Ectodermal cell (in vitro differentiated cells): ENCODE data around the gene NFKB2.
A peak's percentile ranks its signal among the peaks of the same experiment; 100 is the strongest.

ENCODE experiments used
- H3K27ac ChIP-seq: 2 replicates; pipeline ENCODE4 v1.7.0; 2013; ENCODE audit warnings: mild to moderate bottlenecking, low read depth, low read length; ENCODE audit not compliant: insufficient read depth, poor library complexity, severe bottlenecking
- H3K27me3 ChIP-seq: 2 replicates; pipeline ENCODE4 v1.7.0; 2013; ENCODE audit warnings: mild to moderate bottlenecking, low read length; ENCODE audit not compliant: insufficient read depth, control insufficient read depth, poor library complexity, severe bottlenecking
- H3K36me3 ChIP-seq: one replicate; pipeline ENCODE4 v1.7.0; 2013; ENCODE audit warnings: low read length; ENCODE audit not compliant: control insufficient read depth, insufficient read depth
- H3K4me1 ChIP-seq: one replicate; pipeline ENCODE4 v1.7.0; 2013; ENCODE audit warnings: low read length; ENCODE audit not compliant: control insufficient read depth, insufficient read depth
- H3K4me3 ChIP-seq: 2 replicates; pipeline ENCODE4 v1.7.0; 2013; ENCODE audit warnings: low read depth, low read length, control low read depth; ENCODE audit not compliant: insufficient read depth
- H3K9me3 ChIP-seq: 2 replicates; pipeline ENCODE4 v1.7.0; 2013; ENCODE audit warnings: mild to moderate bottlenecking, low read length, moderate library complexity; ENCODE audit not compliant: control insufficient read depth
- WGBS, 2 experiments: methylation state at CpG; one replicate each; pipeline ENCODE4 v1.1.7; 2013; ENCODE audit warnings: missing lambda C conversion rate in 2 of 2; 5-methylcytosine and 5-hydroxymethylcytosine counted together

NFKB2 gene

DNA sequence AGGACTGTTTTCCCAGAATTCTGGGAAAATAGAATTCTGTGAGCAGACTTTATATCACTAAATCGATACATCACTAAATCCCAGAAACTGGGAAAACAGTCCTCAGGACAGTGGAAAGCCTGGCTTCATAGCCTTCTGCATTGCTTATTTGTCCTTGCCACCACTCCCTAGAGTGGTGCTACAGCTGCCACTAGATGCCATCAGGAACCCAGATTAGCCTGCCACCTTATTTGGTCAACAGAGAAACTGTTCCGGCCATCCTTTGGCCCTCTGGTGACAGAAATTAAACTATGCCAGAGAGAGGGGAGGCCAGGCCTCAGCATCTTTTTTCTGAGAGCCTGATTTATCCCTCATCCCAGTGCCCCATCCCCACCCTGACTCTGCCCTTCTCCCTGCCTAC lies 19.6 kb upstream of the NFKB2 start:
- WGBS, 2 experiments: 92 to 95% methylated on average over 2 of the region's 2 CpGs
- H3K4me3 ChIP-seq: no peak overlapping the region
- H3K27ac ChIP-seq: no peak overlapping the region
- no peaks in the 10 kb centered on the region for H3K27me3 ChIP-seq
- no peaks in the 10 kb centered on the region for H3K9me3 ChIP-seq
- no peaks in the 10 kb centered on the region for H3K4me1 ChIP-seq
- peaks cover 23% of the 10 kb centered on the region for H3K36me3 ChIP-seq

GRCh38 chr10:102376901-102377300 lies 18.6 kb upstream of the NFKB2 start:
- H3K36me3 ChIP-seq: peaks cover 23% of the 10 kb centered on the region
- H3K4me3 ChIP-seq: no peak overlapping the region
- H3K27me3 ChIP-seq: no peaks in the 10 kb centered on the region
- no peaks in the 10 kb centered on the region for H3K9me3 ChIP-seq
- no peak overlapping the region for H3K27ac ChIP-seq
- 96 to 97% methylated on average over 12 of the region's 12 CpGs for WGBS, 2 experiments
- H3K4me1 ChIP-seq: no peaks in the 10 kb centered on the region

DNA sequence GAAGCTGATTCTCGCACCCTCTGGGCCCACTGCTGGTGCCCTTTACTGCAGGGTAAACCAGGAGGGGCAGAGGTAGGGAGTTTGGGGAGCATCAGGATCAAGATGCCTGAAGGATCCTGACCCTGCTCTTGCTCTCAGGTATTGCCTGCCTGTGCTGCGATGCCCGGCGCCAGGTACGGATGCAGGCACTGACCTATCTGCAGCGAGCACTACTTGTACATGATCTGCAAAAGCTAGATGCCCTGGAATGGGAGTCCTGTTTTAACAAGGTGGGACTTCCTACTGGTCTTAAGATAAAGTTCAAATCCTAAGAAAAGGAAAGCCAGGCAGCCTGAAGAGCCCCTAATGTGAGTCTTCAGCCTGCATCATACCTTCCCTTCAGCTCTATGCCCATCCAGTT lies 16.1 kb upstream of the NFKB2 start:
- Histone ChIP-seq H3K27ac (no peak overlapping the region), H3K4me1 (no peaks in the 10 kb centered on the region), H3K36me3 (peaks cover 32% of the 10 kb centered on the region), H3K27me3 (no peaks in the 10 kb centered on the region), H3K9me3 (no peaks in the 10 kb centered on the region), H3K4me3 (no peak overlapping the region)
- WGBS, 2 experiments: 96 to 99% methylated on average over 6 of the region's 6 CpGs

- peaks cover 32% of the 10 kb centered on the region for H3K36me3 ChIP-seq
- WGBS, 2 experiments: 94 to 96% methylated on average over 9 of the region's 9 CpGs
Measured at GRCh38 chr10:102381983-102382382, 13.5 kb upstream of the NFKB2 start.

GRCh38 chr10:102382871-102383270 lies 12.6 kb upstream of the NFKB2 start:
- Histone ChIP-seq H3K27me3 (no peaks in the 10 kb centered on the region), H3K4me3 (no peak overlapping the region), H3K36me3 (peaks cover 32% of the 10 kb centered on the region), H3K4me1 (no peaks in the 10 kb centered on the region), H3K9me3 (no peaks in the 10 kb centered on the region), H3K27ac (no peak overlapping the region)
- 91 to 95% methylated on average over 8 of the region's 8 CpGs for WGBS, 2 experiments

More at GRCh38 chr10:102381983-102382382, 13.5 kb upstream of the NFKB2 start:
- Histone ChIP-seq H3K27ac (no peak overlapping the region), H3K27me3 (no peaks in the 10 kb centered on the region), H3K9me3 (no peaks in the 10 kb centered on the region), H3K4me3 (no peak overlapping the region), H3K4me1 (no peaks in the 10 kb centered on the region)

- Histone ChIP-seq H3K27ac (no peak overlapping the region), H3K36me3 (peaks cover 28% of the 10 kb centered on the region), H3K27me3 (peaks cover 3% of the 10 kb centered on the region), H3K4me1 (no peaks in the 10 kb centered on the region), H3K4me3 (no peak overlapping the region), H3K9me3 (no peaks in the 10 kb centered on the region)
- 55 to 58% methylated on average over 6 of the region's 6 CpGs for WGBS, 2 experiments
Measured at GRCh38 chr10:102384053-102384452, 11.5 kb upstream of the NFKB2 start.

- Histone ChIP-seq H3K9me3 (no peaks in the 10 kb centered on the region), H3K4me3 (no peak overlapping the region), H3K4me1 (no peaks in the 10 kb centered on the region), H3K36me3 (peaks cover 21% of the 10 kb centered on the region), H3K27me3 (peaks cover 11% of the 10 kb centered on the region), H3K27ac (no peak overlapping the region)
- WGBS, 2 experiments: 91 to 98% methylated on average over 4 of the region's 4 CpGs
Measured at GRCh38 chr10:102384606-102385429, 10.7 kb upstream of the NFKB2 start.

- WGBS, 2 experiments: 94 to 95% methylated on average over 3 of the region's 3 CpGs
- Histone ChIP-seq H3K9me3 (no peaks in the 10 kb centered on the region), H3K4me3 (no peak overlapping the region), H3K36me3 (no peaks in the 10 kb centered on the region), H3K4me1 (peaks cover 6% of the 10 kb centered on the region), H3K27me3 (peaks cover 56% of the 10 kb centered on the region), H3K27ac (no peak overlapping the region)
Measured at GRCh38 chr10:102389894-102390293, 5.6 kb upstream of the NFKB2 start.

DNA sequence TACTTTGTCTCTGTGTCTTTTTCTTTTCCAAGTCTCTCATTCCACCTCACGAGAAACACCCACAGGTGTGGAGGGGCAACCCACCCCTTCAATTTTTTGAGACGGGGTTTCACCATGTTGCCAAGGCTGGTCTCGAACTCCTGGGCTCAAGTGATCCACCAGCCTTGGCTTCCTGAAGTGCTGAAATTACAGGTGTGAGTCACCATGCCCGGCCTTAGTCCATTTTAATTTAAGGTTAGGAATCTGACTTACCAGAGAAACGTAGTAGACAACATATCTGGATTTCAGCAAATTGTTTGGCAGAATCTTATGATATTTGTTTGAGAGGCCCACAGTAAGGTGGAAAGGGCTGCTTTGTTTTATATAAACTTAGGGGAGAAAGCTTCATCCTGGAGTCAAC lies 3.2 kb upstream of the NFKB2 start:
- Histone ChIP-seq H3K27ac (no peak overlapping the region), H3K36me3 (no peaks in the 10 kb centered on the region), H3K27me3 (peaks cover 61% of the 10 kb centered on the region), H3K9me3 (no peaks in the 10 kb centered on the region), H3K4me3 (no peak overlapping the region), H3K4me1 (peaks cover 14% of the 10 kb centered on the region)
- WGBS, 2 experiments: 85 to 89% methylated on average over 5 of the region's 5 CpGs

- H3K9me3 ChIP-seq: no peaks in the 10 kb centered on the region
- H3K4me3 ChIP-seq: peak overlapping the region; percentile 71
- no peaks in the 10 kb centered on the region for H3K36me3 ChIP-seq
- no peak overlapping the region for H3K27ac ChIP-seq
- peaks cover 61% of the 10 kb centered on the region for H3K27me3 ChIP-seq
- WGBS, 2 experiments: 45% methylated on average over 30 of the region's 30 CpGs
- peaks cover 14% of the 10 kb centered on the region for H3K4me1 ChIP-seq
Measured at GRCh38 chr10:102393411-102394078, 2.0 kb upstream of the NFKB2 start.
